GM18909 (cell line): ENCODE results near the gene MAGI2.
"Not testable (repeated sequence)": the region's sequence is repeated elsewhere in the genome, so short reads cannot be mapped to it uniquely, and the experiment has no call there.

Experiments
- ATAC-seq: cut with Tn5 transposase; IDR thresholded peaks from one replicate; pipeline ENCODE4 v1.9.1; 2021; ENCODE audit warnings: mild to moderate bottlenecking; ENCODE audit not compliant: unreplicated experiment, poor library complexity

The MAGI2 gene

DNA sequence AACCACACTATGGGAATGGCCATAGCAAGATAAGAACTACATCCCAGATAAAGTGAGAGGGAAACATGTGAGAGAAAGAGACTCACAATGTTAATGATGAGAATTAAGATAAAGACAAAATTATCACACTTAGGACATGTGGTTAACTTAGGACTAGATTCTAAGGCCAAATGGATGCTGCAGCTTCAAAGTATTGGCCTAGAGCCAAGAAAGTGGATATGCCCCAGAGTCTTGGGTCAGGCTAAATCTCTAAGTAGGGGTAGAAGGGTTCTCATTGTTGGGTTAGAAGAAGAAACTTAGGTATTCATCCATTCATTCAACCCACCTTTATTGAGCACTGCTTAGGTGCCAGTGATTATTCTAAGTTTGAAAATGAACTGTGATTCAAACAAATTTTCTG is 836.9 kb downstream of the MAGI2 start:
- ATAC-seq, result no peak

DNA sequence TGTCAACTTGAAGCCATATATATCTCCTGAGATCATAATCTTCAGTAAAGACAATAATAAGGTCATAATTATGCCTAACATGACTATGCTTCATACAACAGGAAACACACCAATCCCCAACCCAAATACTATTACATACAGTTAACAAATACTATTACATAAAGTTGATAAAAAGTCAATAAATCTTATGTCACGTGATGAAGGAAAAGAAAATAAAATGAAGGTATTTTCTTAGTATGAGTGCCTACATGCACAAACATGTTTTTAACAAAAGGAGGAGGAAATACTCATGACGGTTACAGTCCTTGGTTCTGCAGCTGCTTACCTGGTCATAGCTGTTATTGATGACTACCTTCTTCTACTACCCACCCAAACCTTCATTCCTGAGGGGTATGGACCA is 844.2 kb downstream of the MAGI2 start:
- no peak for ATAC-seq

DNA sequence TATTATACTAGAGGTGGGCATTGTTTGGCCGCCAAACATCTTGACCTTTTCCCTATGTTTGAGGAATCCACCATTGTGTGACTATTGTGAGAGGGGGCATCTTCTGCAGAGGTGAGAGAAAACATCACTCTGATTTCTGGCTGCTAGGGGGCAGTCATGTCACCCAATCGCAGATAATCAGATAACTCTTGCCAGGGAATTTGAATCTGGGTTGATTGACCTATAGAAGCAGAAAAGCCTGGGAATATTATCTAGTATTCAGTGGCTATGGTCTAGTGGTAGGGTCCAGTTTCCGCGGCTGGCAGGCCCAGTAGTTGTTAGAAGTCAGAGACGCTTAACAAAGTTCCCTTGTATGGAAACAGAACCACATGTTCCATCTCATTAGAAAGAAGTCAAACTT is 846.4 kb downstream of the MAGI2 start:
- no peak for ATAC-seq

GRCh38 chr7:78605119-78605518 is 848.3 kb downstream of the MAGI2 start:
- ATAC-seq, result no peak

GRCh38 chr7:78601728-78602127 is 851.7 kb downstream of the MAGI2 start:
- no peak for ATAC-seq

- no peak for ATAC-seq
Measured at GRCh38 chr7:78594156-78594555, 859.3 kb downstream of the MAGI2 start.

DNA sequence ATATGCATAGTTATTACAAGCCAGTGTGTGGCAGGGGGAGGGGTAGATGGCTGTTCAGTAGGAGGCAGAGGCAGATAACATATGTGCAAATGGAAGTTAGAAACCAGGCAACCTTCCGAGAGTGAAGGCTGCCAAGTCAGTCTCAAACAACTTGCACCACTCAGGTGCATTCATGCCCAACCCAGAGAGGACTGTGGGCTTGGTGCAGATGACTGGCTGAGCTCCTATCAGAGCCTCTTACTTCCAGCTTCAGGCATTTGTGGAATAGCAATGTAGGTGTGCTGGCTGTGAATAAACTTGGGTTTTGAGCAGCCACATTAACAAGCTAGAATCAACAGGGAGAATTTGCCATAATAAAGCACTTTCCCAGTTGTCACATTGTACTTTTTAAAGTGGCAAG is 865.1 kb downstream of the MAGI2 start:
- ATAC-seq, result no peak

DNA sequence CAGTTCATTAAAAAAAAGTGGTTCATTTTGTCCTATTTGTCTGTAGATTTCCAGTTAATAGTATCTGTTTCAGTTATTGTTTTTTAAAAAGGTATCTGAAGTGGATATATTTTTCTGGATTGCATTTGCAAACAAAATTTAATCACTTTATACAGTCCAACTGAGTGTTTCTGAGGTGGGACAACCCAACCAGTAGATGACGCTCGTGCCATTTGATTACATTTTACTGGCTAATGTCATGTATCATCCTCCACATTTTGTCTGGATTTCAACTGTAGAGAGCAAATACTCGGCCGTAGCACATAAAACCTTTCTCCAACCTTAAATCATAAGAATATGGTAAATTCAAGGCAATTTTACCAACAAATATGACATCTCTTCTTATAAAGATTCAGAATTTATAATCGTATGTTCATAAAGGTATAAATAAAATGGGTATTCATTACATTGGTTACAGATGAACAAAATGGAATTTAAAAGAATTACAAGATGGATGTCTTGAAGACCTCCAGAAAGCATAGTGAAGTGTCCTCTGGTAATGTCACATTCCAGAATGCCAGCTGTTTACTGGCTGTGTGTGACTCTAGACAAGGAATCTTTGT is 865.9 kb downstream of the MAGI2 start:
- no peak for ATAC-seq

- no peak for ATAC-seq
Measured at GRCh38 chr7:78585980-78586379, 867.5 kb downstream of the MAGI2 start.

DNA sequence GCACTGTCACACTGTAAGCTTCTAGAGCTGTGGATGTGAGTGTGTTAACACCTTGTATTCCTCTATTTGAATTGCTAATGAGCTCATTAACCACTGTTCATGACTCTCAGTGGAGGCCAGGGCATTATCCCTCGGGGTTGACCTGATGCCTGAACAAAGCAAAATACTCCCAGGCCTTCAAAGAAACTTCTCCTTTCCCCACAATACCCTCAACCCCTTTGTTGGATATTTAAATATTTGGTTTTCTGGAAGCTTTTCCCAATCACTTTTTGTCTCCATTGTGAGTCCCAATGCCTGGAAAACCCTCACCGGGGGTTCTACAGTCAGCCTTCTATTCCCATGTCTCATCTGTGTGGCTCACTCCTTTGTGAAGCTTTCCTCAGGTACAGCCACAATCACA is 874.8 kb downstream of the MAGI2 start:
- no peak for ATAC-seq

GRCh38 chr7:78577174-78577952 is 876.1 kb downstream of the MAGI2 start:
- ATAC-seq, result not testable (repeated sequence)

GRCh38 chr7:78576236-78576635 is 877.2 kb downstream of the MAGI2 start:
- no peak for ATAC-seq

- no peak for ATAC-seq
Measured at GRCh38 chr7:78571292-78571691, 882.2 kb downstream of the MAGI2 start.

- ATAC-seq, result no peak
Measured at GRCh38 chr7:78568690-78569089, 884.8 kb downstream of the MAGI2 start.

DNA sequence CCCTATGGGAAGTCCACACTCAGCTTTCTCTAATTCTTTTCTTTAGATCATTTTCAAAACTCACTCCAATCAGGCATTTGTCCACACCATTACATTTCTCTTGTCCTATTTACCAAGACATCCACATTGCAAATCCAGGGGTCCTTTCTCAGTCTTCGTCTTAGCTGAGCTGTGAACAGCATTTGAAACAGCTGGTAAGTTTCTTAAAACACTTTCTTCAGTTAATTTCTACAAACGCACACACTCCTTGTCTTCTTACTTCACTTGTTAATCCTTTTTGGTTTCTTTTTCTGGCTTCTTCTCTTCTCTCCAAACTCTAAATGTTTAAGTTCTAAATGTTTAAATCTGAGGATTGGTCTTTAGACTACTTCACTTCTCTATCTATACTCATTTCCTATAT is 885.6 kb downstream of the MAGI2 start:
- ATAC-seq, result no peak

DNA sequence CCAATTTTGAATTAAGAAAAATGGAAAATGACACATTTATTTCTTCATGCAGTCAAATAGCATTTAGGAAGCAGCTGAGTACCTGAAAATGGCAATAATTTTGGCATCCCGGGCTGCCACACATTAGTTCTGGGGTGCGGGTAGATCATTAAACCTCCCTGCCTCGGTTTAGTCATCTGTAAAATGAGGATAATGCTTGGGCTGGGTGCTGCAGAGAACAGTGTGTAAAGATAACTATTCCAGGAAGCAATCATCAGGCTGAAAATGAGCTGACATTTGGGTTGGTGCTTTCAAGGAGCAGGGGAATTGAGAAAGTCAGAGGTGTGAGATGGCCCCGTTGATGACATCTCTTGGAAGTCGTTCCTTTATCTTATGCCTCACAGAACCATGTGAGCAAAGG is 887.7 kb downstream of the MAGI2 start:
- no peak for ATAC-seq

- no peak for ATAC-seq
Measured at GRCh38 chr7:78563191-78563590, 890.3 kb downstream of the MAGI2 start.

DNA sequence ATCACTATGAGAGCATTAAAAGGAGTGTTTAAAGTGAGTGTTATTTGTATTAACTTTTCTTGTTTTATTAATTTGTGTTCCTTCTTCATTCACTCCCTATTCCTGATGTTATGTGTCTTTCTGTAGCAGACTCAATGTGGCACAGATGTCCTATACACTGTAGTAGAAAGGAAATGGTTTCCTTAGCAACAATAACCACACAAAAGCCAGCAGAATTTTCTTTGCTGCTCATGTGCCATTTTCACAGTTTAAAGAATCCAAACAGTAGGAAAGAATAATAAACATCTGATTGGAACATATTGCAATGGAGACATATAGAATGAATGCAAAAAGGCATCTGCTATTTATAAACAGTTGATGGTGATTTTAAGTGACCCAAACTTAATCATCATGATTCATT is 891.3 kb downstream of the MAGI2 start:
- no peak for ATAC-seq

DNA sequence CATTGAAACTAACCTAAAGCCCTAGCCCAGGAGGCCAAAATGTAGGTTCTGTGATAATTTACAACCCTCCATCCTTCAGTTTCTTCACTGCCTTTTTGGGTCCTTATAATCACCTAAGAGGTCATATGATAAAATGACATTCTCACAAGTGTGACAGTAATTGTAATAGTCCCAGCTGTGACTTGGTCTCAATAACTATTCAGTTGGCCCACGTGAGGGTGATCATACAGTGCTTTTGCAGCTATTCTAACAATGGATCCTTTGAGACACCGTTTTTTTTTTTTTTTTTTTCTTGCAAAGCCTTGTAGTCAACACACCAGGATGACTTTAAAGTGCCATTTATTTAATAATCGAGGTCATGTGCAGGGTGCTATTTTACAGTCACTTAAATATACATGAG is 894.9 kb downstream of the MAGI2 start:
- no peak for ATAC-seq

DNA sequence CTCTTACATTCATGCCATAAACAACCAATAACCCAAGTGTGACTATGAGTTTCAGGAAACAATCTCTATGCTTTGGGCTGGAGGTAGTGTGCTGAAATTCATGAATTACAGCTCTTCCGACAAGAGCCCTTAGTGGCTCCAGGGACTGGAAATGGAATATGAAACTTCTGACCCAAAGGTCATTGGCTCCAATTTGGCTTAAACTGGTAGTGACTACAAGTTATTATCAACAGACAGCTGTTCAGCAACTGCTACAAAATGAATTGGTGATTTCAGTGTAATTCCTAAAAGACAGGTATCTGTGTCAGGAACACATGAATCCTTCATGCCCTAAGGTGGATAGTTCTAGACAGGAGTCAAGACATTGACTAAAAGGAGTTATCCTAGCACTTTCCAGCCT is 909.5 kb downstream of the MAGI2 start:
- ATAC-seq, result no peak

- no peak for ATAC-seq
Measured at GRCh38 chr7:78542981-78543380, 910.5 kb downstream of the MAGI2 start.

DNA sequence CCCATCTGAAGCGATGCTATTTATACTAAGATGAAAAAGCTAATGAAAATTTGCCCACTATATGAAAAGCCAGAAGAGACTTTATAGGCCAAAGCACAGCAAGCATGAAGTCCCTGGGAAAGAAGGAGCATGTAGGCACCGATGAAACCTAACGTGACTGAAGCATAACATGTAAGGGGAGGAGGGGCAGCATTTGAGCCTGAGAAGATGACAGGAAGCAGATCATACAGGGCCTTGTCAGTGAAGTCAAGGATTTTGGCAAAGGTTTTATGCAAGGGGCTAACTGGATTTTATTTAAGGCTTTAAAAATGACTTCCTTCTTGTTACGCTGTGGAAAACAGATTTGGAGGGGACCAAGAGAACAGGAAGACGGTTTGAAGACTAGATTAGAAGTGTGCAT is 910.9 kb downstream of the MAGI2 start:
- no peak for ATAC-seq
